Upper lobe of left lung (tissue), 4 donors: ENCODE measurements around the gene ACBD6.

Source experiments
- CTCF ChIP-seq, 6 experiments: fragments of 450-650 bp in 4 of 6; fragments of 200-600 bp in 2 of 6; sonication (generic) in 2 of 6; IDR thresholded peaks; one replicate each; pipeline ENCODE4 v1.5.1; 2016 to 2019; ENCODE audit warnings: antibody characterized with exemption in 6 of 6
- EP300 ChIP-seq, 4 donors: sonication (generic); formaldehyde crosslinking; IDR thresholded peaks; one replicate each; pipeline ENCODE4 v1.5.1; 2017; ENCODE audit warnings: antibody characterized with exemption in 4 of 4, control low read depth in 2 of 4

DNA sequence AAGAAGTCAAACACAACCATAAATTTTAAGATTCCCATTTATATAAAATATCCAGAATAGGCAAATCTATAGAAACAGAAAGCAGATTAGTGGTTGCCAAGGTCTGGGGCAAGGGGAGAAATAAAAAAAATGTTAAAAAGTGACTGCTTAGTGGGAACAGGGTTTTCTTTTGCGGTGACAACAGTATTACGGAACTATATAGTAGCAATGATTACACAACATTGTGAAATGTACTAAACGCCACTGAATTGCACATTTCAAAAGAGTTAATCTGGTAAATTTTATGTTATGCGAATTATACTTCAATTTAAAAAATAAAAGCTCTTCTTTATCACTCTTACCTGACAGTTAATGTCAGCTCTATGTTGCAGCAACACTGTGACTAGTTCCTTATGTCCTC, 105.2 kb downstream of the ACBD6 start:
- no peak for TF ChIP-seq CTCF (IDR thresholded peaks at IDR 0.05)
- no peak for TF ChIP-seq EP300 (IDR thresholded peaks at IDR 0.05)
